Calu3 (cell line): ENCODE results near the gene ADO. TPM values are rescaled to one million over a fixed set of nuclear protein-coding genes. Genes with fewer than 3 reads are reported as not detected.

Source experiments
- BruUV-seq: library from RNA; stranded (reverse); fragments of 400-500 nt; replicated peaks from 2 replicates; lab custom pipeline; 2021; lab: Mats Ljungman, UMichigan
- CTCF ChIA-PET: fragments of 300-600 bp; sonication (Branson Sonifier 250); formaldehyde crosslinking; loops from one replicate; lab custom pipeline; 2022; ENCODE audit warnings: antibody characterized with exemption; lab: Charles Lee
- DNase-seq: peaks from one replicate; pipeline ENCODE4 v3.0.0; 2022
- H3K27ac Mint-ChIP-seq: one replicate; pipeline ENCODE4 v1.8.0; 2022; ENCODE audit warnings: mixed read lengths; ENCODE audit not compliant: unreplicated experiment
- H3K27me3 Mint-ChIP-seq: one replicate; pipeline ENCODE4 v1.8.0; 2022; ENCODE audit warnings: mixed read lengths; ENCODE audit not compliant: unreplicated experiment
- H3K36me3 Mint-ChIP-seq: one replicate; pipeline ENCODE4 v1.8.0; 2022; ENCODE audit warnings: mild to moderate bottlenecking, moderate library complexity, mixed read lengths; ENCODE audit not compliant: insufficient read depth, unreplicated experiment
- H3K4me1 Mint-ChIP-seq: one replicate; pipeline ENCODE4 v1.8.0; 2022; ENCODE audit warnings: mild to moderate bottlenecking, low read depth, mixed read lengths; ENCODE audit not compliant: unreplicated experiment
- H3K4me3 Mint-ChIP-seq: one replicate; pipeline ENCODE4 v1.8.0; 2022; ENCODE audit warnings: mild to moderate bottlenecking, low read depth, moderate library complexity, mixed read lengths; ENCODE audit not compliant: unreplicated experiment
- H3K9me3 Mint-ChIP-seq: one replicate; pipeline ENCODE4 v1.8.0; 2022; ENCODE audit warnings: low read depth, mixed read lengths; ENCODE audit not compliant: unreplicated experiment
- intact Hi-C: fragments of 100-400 bp; cut with micrococcal nuclease; formaldehyde crosslinking; loops from one replicate; pipeline ENCODE4 v1.10.0; 2022; ENCODE audit not compliant: unreplicated experiment
- total RNA-seq: library from RNA; stranded (reverse); gene quantifications from 2 replicates; pipeline ENCODE4 v1.2.3, GENCODE V29; 2022
- TF ChIP-seq, protein P1 (sequence below): fragments of 200-600 bp; IDR thresholded peaks from one replicate; pipeline ENCODE4 v1.8.0; 2022; ENCODE audit warnings: antibody characterized with exemption; ENCODE audit not compliant: unreplicated experiment

The ADO gene
- total RNA-seq, 1 experiment from 2014 or later: 32.3 TPM

DNA sequence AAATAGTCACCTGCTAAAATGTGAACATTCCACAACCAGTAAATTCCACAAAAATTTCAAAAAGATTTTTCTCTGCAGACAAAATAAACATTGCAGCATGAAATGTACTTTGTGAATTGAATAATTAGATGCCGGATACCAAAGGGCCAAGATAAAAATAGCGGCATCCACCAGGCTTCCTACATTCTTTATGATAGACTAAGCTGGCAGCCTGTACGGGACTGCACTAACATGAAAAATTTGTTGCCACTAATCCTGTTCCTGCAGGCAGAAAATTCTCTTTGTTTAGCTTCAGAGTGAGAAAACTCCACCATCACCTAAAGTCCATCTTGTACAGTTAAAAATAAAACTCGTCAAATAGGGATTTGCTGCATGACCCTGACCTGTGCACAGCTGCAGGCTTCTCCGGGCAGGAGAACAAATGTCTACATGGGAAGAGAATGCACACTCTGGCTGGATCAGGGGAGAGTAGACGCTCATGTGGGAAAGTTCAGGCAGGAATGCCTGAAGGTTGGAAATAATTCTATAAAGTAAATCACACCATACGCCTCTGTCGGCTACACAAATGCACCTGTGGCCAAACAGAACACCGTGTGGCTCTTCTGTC lies 15.6 kb upstream of the ADO start:
- no peak for DNase-seq
- no peaks in the 10 kb centered on the region for H3K36me3 Mint-ChIP-seq
- H3K9me3 Mint-ChIP-seq: peaks cover 8% of the 10 kb centered on the region
- TF ChIP-seq, protein P1, sequence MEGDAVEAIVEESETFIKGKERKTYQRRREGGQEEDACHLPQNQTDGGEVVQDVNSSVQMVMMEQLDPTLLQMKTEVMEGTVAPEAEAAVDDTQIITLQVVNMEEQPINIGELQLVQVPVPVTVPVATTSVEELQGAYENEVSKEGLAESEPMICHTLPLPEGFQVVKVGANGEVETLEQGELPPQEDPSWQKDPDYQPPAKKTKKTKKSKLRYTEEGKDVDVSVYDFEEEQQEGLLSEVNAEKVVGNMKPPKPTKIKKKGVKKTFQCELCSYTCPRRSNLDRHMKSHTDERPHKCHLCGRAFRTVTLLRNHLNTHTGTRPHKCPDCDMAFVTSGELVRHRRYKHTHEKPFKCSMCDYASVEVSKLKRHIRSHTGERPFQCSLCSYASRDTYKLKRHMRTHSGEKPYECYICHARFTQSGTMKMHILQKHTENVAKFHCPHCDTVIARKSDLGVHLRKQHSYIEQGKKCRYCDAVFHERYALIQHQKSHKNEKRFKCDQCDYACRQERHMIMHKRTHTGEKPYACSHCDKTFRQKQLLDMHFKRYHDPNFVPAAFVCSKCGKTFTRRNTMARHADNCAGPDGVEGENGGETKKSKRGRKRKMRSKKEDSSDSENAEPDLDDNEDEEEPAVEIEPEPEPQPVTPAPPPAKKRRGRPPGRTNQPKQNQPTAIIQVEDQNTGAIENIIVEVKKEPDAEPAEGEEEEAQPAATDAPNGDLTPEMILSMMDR: no peak
- BruUV-seq: no TSS peak
- H3K4me3 Mint-ChIP-seq: no peak overlapping the region
- H3K27me3 Mint-ChIP-seq: peaks cover 19% of the 10 kb centered on the region
- no peak overlapping the region for H3K27ac Mint-ChIP-seq
- no peaks in the 10 kb centered on the region for H3K4me1 Mint-ChIP-seq
- CTCF ChIA-PET: no interaction called here
- intact Hi-C loops: no loop called here

DNA sequence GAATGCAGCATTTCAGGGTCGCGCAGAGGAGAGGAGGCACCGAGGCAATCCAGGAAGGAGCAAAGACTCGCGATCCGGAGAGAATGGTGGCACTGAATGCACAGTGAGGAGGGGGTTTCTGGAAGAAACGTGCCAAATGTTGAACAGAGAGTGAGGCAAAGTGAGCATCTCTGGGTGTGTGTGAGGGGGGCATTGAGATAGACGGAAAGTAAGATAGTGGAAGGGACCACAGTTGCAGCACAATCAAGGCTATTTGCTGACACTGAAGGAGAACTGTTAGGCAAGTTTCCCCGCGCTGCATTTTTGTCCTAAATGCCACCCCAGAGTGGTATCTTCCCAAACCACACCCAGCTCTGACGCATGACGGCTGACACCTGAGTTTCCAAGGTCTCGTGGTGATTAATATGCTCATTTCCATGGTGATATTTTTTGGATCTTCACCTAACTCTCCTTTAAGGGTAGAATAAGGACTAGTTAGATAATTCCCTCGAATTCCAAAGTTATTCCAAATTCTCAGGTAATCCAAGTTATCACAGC lies 14.4 kb upstream of the ADO start:
- Mint-ChIP-seq H3K36me3 (no peaks in the 10 kb centered on the region), H3K4me1 (no peaks in the 10 kb centered on the region), H3K4me3 (no peak overlapping the region), H3K9me3 (peaks cover 4% of the 10 kb centered on the region), H3K27me3 (peaks cover 19% of the 10 kb centered on the region), H3K27ac (no peak overlapping the region)
- TF ChIP-seq, protein P1: no peak
- no peak for DNase-seq
- intact Hi-C loops: no loop called here
- BruUV-seq: no TSS peak
- CTCF ChIA-PET: no interaction called here

DNA sequence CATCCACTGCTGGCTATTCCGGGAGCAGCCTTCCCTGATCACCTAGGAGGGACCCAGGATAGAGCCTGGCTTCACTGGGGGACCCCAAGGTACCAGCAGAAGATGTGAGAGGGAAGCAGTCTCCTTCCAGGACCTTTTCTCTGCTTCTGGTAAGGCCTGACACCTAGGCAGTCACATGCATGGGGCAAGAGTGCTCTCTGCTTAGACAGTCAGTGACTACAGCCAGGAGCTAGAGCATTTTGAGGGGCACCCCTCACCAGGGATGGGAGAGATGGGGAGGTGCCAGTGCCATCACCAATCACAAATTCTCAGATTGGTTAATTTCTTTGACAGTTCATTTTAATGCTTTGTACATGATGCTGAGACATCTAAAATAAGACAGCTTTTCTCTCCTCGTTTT lies 13.9 kb upstream of the ADO start:
- H3K36me3 Mint-ChIP-seq: no peaks in the 10 kb centered on the region
- H3K4me1 Mint-ChIP-seq: no peaks in the 10 kb centered on the region
- intact Hi-C loops: no loop called here
- H3K27ac Mint-ChIP-seq: no peak overlapping the region
- CTCF ChIA-PET: no interaction called here
- DNase-seq: no peak
- H3K9me3 Mint-ChIP-seq: no peaks in the 10 kb centered on the region
- no TSS peak for BruUV-seq
- no peak overlapping the region for H3K4me3 Mint-ChIP-seq
- peaks cover 19% of the 10 kb centered on the region for H3K27me3 Mint-ChIP-seq
- TF ChIP-seq, protein P1: no peak

DNA sequence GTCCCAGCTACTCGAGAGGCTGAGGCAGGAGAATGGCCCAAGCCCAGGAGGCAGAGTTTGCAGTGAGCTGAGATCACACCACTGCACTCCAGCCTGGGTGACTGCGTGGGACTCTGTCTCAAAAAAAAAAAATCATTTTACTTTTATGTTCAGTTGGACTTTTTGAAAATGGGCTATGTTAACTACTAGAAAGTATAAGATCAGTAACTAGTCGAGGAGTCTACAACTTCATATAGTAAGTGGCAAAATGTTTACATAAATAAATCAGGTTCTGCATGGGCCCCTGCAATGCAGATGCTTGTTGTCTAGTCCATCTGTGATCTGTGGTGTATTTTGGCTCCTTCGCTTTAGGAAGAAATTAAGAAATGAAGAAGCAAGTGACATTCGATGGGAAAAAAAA lies 12.3 kb upstream of the ADO start:
- Mint-ChIP-seq H3K27me3 (peaks cover 19% of the 10 kb centered on the region), H3K4me3 (no peak overlapping the region), H3K9me3 (no peaks in the 10 kb centered on the region), H3K4me1 (no peaks in the 10 kb centered on the region), H3K27ac (no peak overlapping the region), H3K36me3 (no peaks in the 10 kb centered on the region)
- no peak for DNase-seq
- TF ChIP-seq, protein P1: no peak
- CTCF ChIA-PET: interaction anchor here (0.7 kb wide), 1 partner anchor 22 kb away, joined by 3 read pairs; no protein-coding TSS in a partner anchor
- intact Hi-C loops: no loop called here
- BruUV-seq: no TSS peak
